ENCODE results near the gene DRC1. TPM values are rescaled to one million over a fixed set of nuclear protein-coding genes. Genes with fewer than 3 reads are reported as not detected.

The DRC1 gene
- total RNA-seq, 1 donor = not detected

- no peak for DNase-seq (ENCODE audit: low read depth in 2 of 3, low spot score in 2 of 3)
Observed at GRCh38 chr2:26396734-26397298, 4.9 kb upstream of the DRC1 start.

GRCh38 chr2:26399771-26400376 is 1.8 kb upstream of the DRC1 start:
- no peak for DNase-seq (ENCODE audit: low read depth in 2 of 3, low spot score in 2 of 3)

GRCh38 chr2:26400723-26401122 is 997 bp upstream of the DRC1 start:
- DNase-seq (ENCODE audit: low read depth in 2 of 3, low spot score in 2 of 3) = no peak

GRCh38 chr2:26407526-26407925 is 5.8 kb downstream of the DRC1 start:
- DNase-seq (ENCODE audit: low read depth in 2 of 3, low spot score in 2 of 3) = no peak

GRCh38 chr2:26409785-26410184 is 8.1 kb downstream of the DRC1 start:
- no peak for DNase-seq (ENCODE audit: low read depth in 2 of 3, low spot score in 2 of 3)

GRCh38 chr2:26410764-26411243 is 9.1 kb downstream of the DRC1 start:
- no peak for DNase-seq (ENCODE audit: low read depth in 2 of 3, low spot score in 2 of 3)

- no peak for DNase-seq (ENCODE audit: low read depth in 2 of 3, low spot score in 2 of 3)
Observed at GRCh38 chr2:26411419-26411818, 9.7 kb downstream of the DRC1 start.

- DNase-seq (ENCODE audit: low read depth in 2 of 3, low spot score in 2 of 3) = peak in 2 of 3 donors; percentile 71 to 90
Observed at GRCh38 chr2:26412091-26412673, 10.5 kb downstream of the DRC1 start.

- peak in 1 of 3 donors; percentile 14 for DNase-seq (ENCODE audit: low read depth in 2 of 3, low spot score in 2 of 3)
Observed at GRCh38 chr2:26414311-26414710, 12.6 kb downstream of the DRC1 start.

GRCh38 chr2:26421961-26422360 is 20.2 kb downstream of the DRC1 start:
- no peak for DNase-seq (ENCODE audit: low read depth in 2 of 3, low spot score in 2 of 3)

GRCh38 chr2:26422947-26423629 is 21.4 kb downstream of the DRC1 start:
- DNase-seq (ENCODE audit: low read depth in 2 of 3, low spot score in 2 of 3) = no peak

GRCh38 chr2:26423750-26424149 is 22.0 kb downstream of the DRC1 start:
- DNase-seq (ENCODE audit: low read depth in 2 of 3, low spot score in 2 of 3) = no peak

GRCh38 chr2:26424221-26424620 is 22.5 kb downstream of the DRC1 start:
- DNase-seq (ENCODE audit: low read depth in 2 of 3, low spot score in 2 of 3) = no peak

GRCh38 chr2:26428846-26429245 is 27.1 kb downstream of the DRC1 start:
- no peak for DNase-seq (ENCODE audit: low read depth in 2 of 3, low spot score in 2 of 3)

GRCh38 chr2:26429779-26430578 is 28.3 kb downstream of the DRC1 start:
- no peak for DNase-seq (ENCODE audit: low read depth in 2 of 3, low spot score in 2 of 3)

GRCh38 chr2:26430826-26431225 is 29.1 kb downstream of the DRC1 start:
- DNase-seq (ENCODE audit: low read depth in 2 of 3, low spot score in 2 of 3) = no peak

- DNase-seq (ENCODE audit: low read depth in 2 of 3, low spot score in 2 of 3) = no peak
Observed at GRCh38 chr2:26432363-26432762, 30.6 kb downstream of the DRC1 start.

- no peak for DNase-seq (ENCODE audit: low read depth in 2 of 3, low spot score in 2 of 3)
Observed at GRCh38 chr2:26432859-26433258, 31.1 kb downstream of the DRC1 start.

- no peak for DNase-seq (ENCODE audit: low read depth in 2 of 3, low spot score in 2 of 3)
Observed at GRCh38 chr2:26435106-26435505, 33.4 kb downstream of the DRC1 start.

GRCh38 chr2:26438526-26438925 is 36.8 kb downstream of the DRC1 start:
- no peak for DNase-seq (ENCODE audit: low read depth in 2 of 3, low spot score in 2 of 3)

- DNase-seq (ENCODE audit: low read depth in 2 of 3, low spot score in 2 of 3) = no peak
Observed at GRCh38 chr2:26438926-26439325, 37.2 kb downstream of the DRC1 start.

Data from hematopoietic multipotent progenitor cell (in vitro differentiated cells).